H1 (cell line): ENCODE measurements around the gene GZMM. TPM values are rescaled to one million over a fixed set of nuclear protein-coding genes. Genes with fewer than 3 reads are reported as not detected.

Experiments used
- BCL11A ChIP-seq, 2 experiments: IDR thresholded peaks; one replicate each; pipeline ENCODE4 v1.6.1; 2011; ENCODE audit warnings: low read depth in 2 of 2, low read length in 2 of 2, mild to moderate bottlenecking in 2 of 2
- GTF2F1 ChIP-seq: IDR thresholded peaks from 2 replicates; pipeline ENCODE4 v1.6.1; 2012; ENCODE audit warnings: low read depth, low read length, improper control_type of control experiment, borderline replicate concordance
- HDAC6 ChIP-seq: IDR thresholded peaks from one replicate; pipeline ENCODE4 v1.7.1; 2012; ENCODE audit warnings: low read depth, mild to moderate bottlenecking, inconsistent platforms, low read length, moderate library complexity
- ZNF274 ChIP-seq: IDR thresholded peaks from 2 replicates; pipeline ENCODE4 v1.7.0; 2012; ENCODE audit warnings: low read length, borderline replicate concordance; ENCODE audit errors: extremely low read depth
- polyA plus RNA-seq, 7 experiments: library from polyadenylated mRNA; depleted of rRNA in 3 of 7; stranded (reverse) in 5 of 7; unstranded in 2 of 7; fragments of >200 nt in 5 of 7; fragments of 200-250 nt in 2 of 7; gene quantifications; 1 replicate in 5 of 7; 2 replicates in 1 of 7; 4 replicates in 1 of 7; pipeline versions ENCODE4 v1.2.1 to v1.2.3, GENCODE V29; 2011 to 2013; ENCODE audit warnings: missing spikeins in 2 of 7, mixed read lengths in 2 of 7
- total RNA-seq: library from RNA; stranded (reverse); fragmentation: NEBNext Ultra II Directional; extraction: Animal tissue kit (Norgen Biotek cat#: 25700); gene quantifications from 2 replicates; pipeline ENCODE4 v1.2.1, GENCODE V29; 2021
- TF ChIP-seq, protein P1 (sequence below): IDR thresholded peaks from 2 replicates; pipeline ENCODE4 v1.6.1; 2012; ENCODE audit warnings: inconsistent platforms

GZMM gene
- total and polyA plus RNA-seq, 2 of the 8 experiments (the other 6 are each of a cell fraction or from before 2014, with no cell fraction given), result 0.09 to 0.32 TPM

DNA sequence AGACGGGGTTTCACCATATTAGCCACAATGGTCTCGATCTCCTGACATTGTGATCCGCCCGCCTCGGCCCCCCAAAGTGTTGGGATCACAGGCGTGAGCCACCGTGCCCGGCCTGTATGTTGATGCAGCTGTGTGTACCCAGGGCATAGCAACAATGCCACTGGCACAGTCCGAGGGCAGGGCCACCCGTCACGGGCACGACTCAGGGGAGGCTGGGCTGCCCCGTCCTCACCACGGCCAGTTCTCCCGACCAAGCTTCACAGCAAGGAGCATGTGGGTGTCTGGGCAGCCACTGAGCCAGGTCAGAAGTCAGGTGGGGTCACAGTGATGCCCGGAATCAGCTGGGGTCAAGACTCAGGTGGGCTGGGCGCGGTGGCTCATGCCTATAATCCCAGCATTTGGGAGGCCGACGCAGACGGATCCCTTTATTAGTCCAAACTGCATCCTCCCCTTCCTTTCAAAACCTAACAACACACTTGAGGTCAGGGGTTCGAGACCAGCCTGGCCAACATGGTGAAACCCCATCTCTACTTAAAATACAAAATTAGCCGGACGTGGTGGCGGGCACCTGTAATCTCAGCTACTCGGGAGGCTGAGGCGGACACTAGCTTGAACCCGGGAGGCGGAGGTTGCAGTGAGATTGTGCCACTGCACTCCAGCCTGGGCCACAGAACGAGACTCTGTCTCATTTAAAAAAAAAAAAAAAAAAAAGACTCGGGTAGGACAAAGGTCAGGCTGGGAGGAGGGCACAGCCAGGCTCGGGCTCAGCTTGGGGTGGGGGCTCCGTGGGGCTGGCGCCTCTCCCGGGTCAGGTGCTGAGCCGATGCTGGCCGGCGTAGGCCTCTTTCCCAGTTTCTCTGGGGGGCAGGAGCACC is 13.5 kb upstream of the GZMM start (continued):
- TF ChIP-seq, protein P1, sequence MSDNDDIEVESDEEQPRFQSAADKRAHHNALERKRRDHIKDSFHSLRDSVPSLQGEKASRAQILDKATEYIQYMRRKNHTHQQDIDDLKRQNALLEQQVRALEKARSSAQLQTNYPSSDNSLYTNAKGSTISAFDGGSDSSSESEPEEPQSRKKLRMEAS, result no peak
- TF ChIP-seq BCL11A (IDR thresholded peaks at IDR 0.05; ENCODE audit: low read depth in 2 of 2, low read length in 2 of 2) (no peak), ZNF274 (no peak), GTF2F1 (no peak), HDAC6 (no peak)
